Astrocyte (in vitro differentiated cells and primary cell): ENCODE measurements around the gene PRXL2B. TPM values are rescaled to one million over a fixed set of nuclear protein-coding genes. Genes with fewer than 3 reads are reported as not detected.

Experiments
- DNase-seq: peaks from one replicate; pipeline ENCODE4 v3.0.0-alpha.2; 2010; ENCODE audit warnings: low read depth
- FAIRE-seq: peaks from 2 replicates; lab custom pipeline; 2011; peaks lifted over from hg19 to GRCh38; lab: Jason Lieb, UNC
- H2AFZ ChIP-seq: 2 replicates; pipeline ENCODE4 v1.6.0; 2012; ENCODE audit warnings: low read depth, low read length, inconsistent platforms
- H3K27ac ChIP-seq: 2 replicates; pipeline ENCODE4 v1.5.1; 2011; ENCODE audit warnings: low read depth, low read length, inconsistent platforms
- H3K27me3 ChIP-seq: 2 replicates; pipeline ENCODE4 v1.6.0; 2011; ENCODE audit warnings: low read length, inconsistent platforms; ENCODE audit not compliant: insufficient read depth
- H3K36me3 ChIP-seq: 2 replicates; pipeline ENCODE4 v1.5.1; 2011; ENCODE audit warnings: low read length, inconsistent platforms; ENCODE audit not compliant: insufficient read depth
- H3K4me1 ChIP-seq: 2 replicates; pipeline ENCODE4 v1.5.1; 2011; ENCODE audit warnings: low read length, inconsistent platforms; ENCODE audit not compliant: insufficient read depth
- H3K4me2 ChIP-seq: 2 replicates; pipeline ENCODE4 v1.6.0; 2012; ENCODE audit warnings: low read length, inconsistent platforms
- H3K4me3 ChIP-seq: 2 replicates; pipeline ENCODE4 v1.5.1; 2011; ENCODE audit warnings: low read depth, mild to moderate bottlenecking, low read length, inconsistent platforms; ENCODE audit not compliant: insufficient read depth
- H3K79me2 ChIP-seq: 2 replicates; pipeline ENCODE4 v1.6.0; 2012; ENCODE audit warnings: mild to moderate bottlenecking, low read length, inconsistent platforms; ENCODE audit not compliant: insufficient read depth
- H3K9ac ChIP-seq: 2 replicates; pipeline ENCODE4 v1.6.0; 2012; ENCODE audit warnings: mild to moderate bottlenecking, low read length, inconsistent platforms
- H3K9me3 ChIP-seq: 2 replicates; pipeline ENCODE4 v1.5.1; 2012; ENCODE audit warnings: low read depth, mild to moderate bottlenecking, low read length, inconsistent platforms; ENCODE audit not compliant: insufficient read depth
- H4K20me1 ChIP-seq: 2 replicates; pipeline ENCODE4 v1.6.0; 2012; ENCODE audit warnings: low read length, inconsistent platforms; ENCODE audit not compliant: insufficient read depth
- H3K27ac Mint-ChIP-seq: one replicate; pipeline ENCODE4 v1.8.0; 2021; ENCODE audit warnings: mild to moderate bottlenecking, mixed read lengths; ENCODE audit not compliant: unreplicated experiment
- H3K27me3 Mint-ChIP-seq: one replicate; pipeline ENCODE4 v1.8.0; 2021; ENCODE audit warnings: low read depth, mixed read lengths; ENCODE audit not compliant: unreplicated experiment
- H3K36me3 Mint-ChIP-seq: one replicate; pipeline ENCODE4 v1.8.0; 2021; ENCODE audit warnings: low read depth, mixed read lengths; ENCODE audit not compliant: unreplicated experiment
- H3K4me1 Mint-ChIP-seq: one replicate; pipeline ENCODE4 v1.8.0; 2021; ENCODE audit warnings: low read depth, mixed read lengths; ENCODE audit not compliant: unreplicated experiment
- H3K4me3 Mint-ChIP-seq: one replicate; pipeline ENCODE4 v1.8.0; 2021; ENCODE audit warnings: mild to moderate bottlenecking, moderate library complexity, mixed read lengths; ENCODE audit not compliant: unreplicated experiment
- H3K9me3 Mint-ChIP-seq: one replicate; pipeline ENCODE4 v1.8.0; 2021; ENCODE audit warnings: mild to moderate bottlenecking, mixed read lengths; ENCODE audit not compliant: unreplicated experiment
- CTCF ChIP-seq: IDR thresholded peaks from 2 replicates; pipeline ENCODE4 v1.5.1; 2011; ENCODE audit warnings: low read depth, mild to moderate bottlenecking, inconsistent platforms, low read length, moderate library complexity; ENCODE audit not compliant: insufficient read depth
- EZH2 ChIP-seq: IDR thresholded peaks from 2 replicates; pipeline ENCODE4 v1.6.1; 2012; ENCODE audit warnings: mild to moderate bottlenecking, low read length, inconsistent platforms; ENCODE audit not compliant: insufficient read depth
- total RNA-seq: library from RNA; stranded (reverse); gene quantifications from 2 replicates; pipeline ENCODE4 v1.2.1, GENCODE V29; 2021

PRXL2B gene
- total RNA-seq, 1 donor from 2014 or later, result 19.2 TPM

- Mint-ChIP-seq H3K36me3 (no peaks in the 10 kb centered on the region), H3K9me3 (no peaks in the 10 kb centered on the region), H3K27ac (no peak overlapping the region), H3K4me1 (peaks cover 5% of the 10 kb centered on the region), H3K4me3 (no peak overlapping the region), H3K27me3 (peaks cover 16% of the 10 kb centered on the region)
- Histone ChIP-seq H3K9ac (no peak overlapping the region), H3K4me3 (no peak overlapping the region), H3K27me3 (no peaks in the 10 kb centered on the region), H3K4me2 (no peak overlapping the region), H3K4me1 (no peaks in the 10 kb centered on the region), H2AFZ (no peak overlapping the region), H3K79me2 (no peaks in the 10 kb centered on the region), H3K27ac (no peak overlapping the region), H3K9me3 (no peaks in the 10 kb centered on the region), H4K20me1 (no peaks in the 10 kb centered on the region), H3K36me3 (no peaks in the 10 kb centered on the region)
- no peak for TF ChIP-seq EZH2
- no peak for TF ChIP-seq CTCF
- FAIRE-seq, result no peak
- DNase-seq, result no peak
Measured at GRCh38 chr1:2564006-2564814, 22.4 kb upstream of the PRXL2B start.

- Histone ChIP-seq H3K4me3 (no peak overlapping the region), H3K4me2 (no peak overlapping the region), H3K4me1 (no peaks in the 10 kb centered on the region), H3K27me3 (no peaks in the 10 kb centered on the region), H3K9me3 (no peaks in the 10 kb centered on the region), H2AFZ (no peak overlapping the region), H3K27ac (no peak overlapping the region), H3K9ac (no peak overlapping the region), H3K36me3 (no peaks in the 10 kb centered on the region), H3K79me2 (no peaks in the 10 kb centered on the region), H4K20me1 (no peaks in the 10 kb centered on the region)
- H3K4me1 Mint-ChIP-seq, result peaks cover 5% of the 10 kb centered on the region
- no peaks in the 10 kb centered on the region for H3K9me3 Mint-ChIP-seq
- DNase-seq (no peak), FAIRE-seq (no peak)
- TF ChIP-seq EZH2 (no peak), CTCF (no peak)
- H3K27me3 Mint-ChIP-seq, result peaks cover 18% of the 10 kb centered on the region
- no peaks in the 10 kb centered on the region for H3K36me3 Mint-ChIP-seq
- no peak overlapping the region for H3K4me3 Mint-ChIP-seq
- H3K27ac Mint-ChIP-seq, result no peak overlapping the region
Measured at GRCh38 chr1:2564815-2565374, 21.7 kb upstream of the PRXL2B start.
